ENCODE data around the gene ENDOD1.
"Not testable (repeated sequence)": the region's sequence is repeated elsewhere in the genome, so short reads cannot be mapped to it uniquely, and the experiment has no call there.

Gene ENDOD1

DNA sequence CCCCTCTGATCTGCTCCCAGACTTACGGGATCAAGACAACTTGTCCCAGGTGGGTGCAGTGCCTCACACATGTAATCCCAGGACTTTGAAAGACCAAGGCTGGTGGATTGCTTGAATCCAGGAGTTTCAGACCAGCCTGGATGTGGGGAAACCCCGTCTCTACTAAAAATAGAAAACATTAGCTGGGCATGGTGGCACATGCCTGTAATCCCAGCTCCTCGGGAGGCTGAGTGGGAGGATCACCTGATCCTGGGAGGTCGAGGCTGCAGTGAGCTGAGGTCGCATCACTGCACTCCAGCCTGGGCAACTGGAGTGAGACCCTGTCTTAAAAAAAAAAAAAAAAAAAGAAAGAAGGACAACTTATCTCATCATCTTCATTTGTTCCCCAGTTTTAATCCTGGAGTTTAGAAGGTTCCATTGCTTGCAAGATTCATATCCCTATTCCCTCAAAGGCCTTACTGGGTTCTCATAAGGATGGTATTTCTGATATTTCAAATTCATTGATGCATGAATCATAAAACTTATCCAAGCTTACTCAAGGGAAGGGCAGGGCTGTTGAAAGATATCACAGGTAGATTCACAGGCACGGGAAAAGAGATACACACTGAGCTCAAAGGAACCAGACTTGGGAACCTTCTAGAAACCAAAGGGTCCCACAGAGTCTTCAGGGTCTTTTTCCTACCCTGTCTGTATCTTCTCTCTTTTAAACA, 14.6 kb downstream of the ENDOD1 start:
- DNase-seq, result no peak

DNA sequence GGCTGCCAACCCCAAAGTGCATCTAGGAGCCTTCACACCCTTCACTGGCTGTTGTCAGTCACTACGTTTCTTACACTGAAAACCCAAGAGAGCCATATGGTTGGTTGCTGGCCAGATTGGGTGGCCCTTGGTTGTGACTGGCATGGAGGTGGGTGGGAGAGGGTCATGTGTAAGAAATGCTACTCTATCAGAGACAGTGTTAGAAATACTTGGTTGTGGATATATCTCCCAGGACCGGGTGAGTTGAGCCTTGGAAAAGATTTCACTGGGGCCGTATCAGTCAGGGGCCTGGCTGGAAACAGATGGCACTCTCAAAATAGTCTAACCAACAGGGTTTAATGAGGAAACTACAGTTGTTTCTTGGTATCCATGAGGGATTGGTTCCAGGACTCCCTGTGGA, 15.2 kb downstream of the ENDOD1 start:
- peak; percentile 21 for DNase-seq

DNA sequence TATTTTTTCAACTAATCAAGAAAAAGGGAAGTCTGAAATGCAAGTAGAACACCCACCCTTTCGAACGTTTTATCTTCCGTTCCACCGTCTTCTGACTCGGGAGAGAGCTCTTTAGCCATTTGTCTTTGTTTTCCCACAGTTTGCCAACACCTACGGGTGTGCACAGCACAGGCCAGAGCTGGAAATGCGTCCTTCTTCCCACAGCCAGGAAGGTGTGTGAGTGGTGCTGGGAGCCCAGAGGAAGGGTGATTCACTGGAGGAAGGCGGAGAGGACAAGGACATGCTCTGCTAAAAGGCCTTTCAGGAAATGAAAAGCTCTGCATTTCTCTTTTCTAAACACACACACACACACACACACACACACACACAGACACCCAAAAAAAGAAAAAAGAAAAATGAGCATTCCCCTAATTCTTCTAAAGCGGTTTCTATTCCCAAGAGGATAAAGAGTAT, 18.5 kb downstream of the ENDOD1 start:
- DNase-seq, result peak; percentile 41

DNA sequence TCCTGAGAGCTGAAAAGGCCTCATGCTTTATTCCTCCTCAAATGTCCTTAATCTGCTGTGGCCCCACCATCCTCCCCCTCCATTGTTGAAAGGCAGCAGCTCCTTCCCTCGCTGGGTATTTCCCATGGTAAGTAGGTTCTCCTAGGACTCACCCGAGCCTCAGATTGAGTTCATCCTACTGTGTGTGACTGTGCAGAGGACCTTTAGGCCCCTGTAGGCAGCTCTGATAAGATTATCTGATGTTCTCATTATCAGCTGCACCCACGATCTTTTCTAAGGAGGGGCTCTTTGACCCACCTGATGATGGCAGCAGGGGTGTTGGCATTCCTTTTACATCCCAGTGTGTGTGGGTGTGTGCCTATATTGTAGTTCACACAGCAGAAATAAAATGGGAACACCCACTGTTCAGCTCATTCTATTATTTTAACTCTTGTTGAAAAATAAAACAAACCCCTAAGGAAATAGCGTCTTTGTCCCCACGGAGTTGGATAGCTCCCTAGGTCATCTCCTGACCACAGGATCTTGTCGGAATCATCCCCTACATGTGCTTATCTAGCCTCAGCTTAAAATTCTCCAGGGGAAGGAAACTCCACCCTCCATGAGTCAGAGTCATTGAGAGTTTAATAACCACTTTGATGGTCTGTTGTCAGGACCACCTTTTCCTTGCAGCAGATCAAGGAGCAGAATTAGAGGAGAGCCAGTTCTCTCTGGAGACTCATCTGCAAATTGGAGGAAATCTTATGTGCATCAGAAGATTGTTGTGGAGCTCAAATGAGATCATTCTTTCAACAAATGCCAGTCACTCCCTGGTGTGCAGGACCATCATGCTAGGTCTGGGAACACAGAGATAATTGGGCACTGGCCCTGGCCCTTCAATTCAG, 19.3 kb downstream of the ENDOD1 start:
- no peak for DNase-seq

DNA sequence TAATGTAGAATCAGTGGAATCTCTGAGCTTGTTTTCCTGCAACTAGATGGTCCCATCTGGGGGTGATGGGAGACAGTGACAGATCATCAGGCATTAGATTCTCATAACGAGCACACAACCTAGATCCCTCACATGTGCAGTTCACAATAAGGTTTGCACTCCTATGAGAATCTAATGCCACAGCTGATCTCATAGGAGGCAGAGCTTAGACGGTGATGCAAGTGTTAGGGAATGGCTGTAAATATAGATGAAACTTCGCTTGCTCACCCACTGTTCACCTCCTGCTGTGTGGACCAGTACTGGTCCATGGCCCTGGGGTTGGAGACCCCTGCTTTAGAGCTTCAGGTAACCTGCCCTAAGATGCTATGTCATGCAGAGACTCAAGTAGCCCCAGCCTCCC, 21.8 kb downstream of the ENDOD1 start:
- DNase-seq, result not testable (repeated sequence)

DNA sequence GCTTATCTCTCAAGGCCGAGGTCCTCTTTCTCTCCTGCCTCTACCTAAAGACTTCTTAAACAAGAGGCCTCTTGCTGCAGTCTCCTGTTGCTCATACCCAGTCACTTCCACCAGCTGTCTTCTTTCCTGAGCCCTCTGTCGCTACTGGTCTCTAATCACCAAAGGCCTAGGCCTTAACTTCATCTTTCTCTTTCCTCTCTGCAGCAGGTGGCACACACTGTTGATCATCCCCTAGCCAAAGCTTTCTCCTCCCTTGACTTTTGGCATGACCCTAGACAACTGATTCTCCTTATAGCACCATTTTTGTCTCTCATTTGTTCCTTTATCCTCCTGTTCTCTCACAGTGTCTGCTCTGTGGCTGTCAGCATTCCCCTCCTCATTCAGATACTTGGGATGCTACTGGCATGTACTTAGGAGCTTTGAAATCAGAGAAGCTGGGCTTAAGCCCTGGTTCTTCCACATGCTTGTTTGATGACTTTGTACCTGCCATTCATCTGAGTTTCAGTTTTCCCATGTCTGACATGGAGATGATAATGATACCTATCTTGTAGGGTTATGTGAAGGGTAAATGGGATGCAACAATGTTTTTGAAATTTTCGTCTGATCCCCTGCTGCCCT, 22.4 kb downstream of the ENDOD1 start:
- DNase-seq, result no peak

DNA sequence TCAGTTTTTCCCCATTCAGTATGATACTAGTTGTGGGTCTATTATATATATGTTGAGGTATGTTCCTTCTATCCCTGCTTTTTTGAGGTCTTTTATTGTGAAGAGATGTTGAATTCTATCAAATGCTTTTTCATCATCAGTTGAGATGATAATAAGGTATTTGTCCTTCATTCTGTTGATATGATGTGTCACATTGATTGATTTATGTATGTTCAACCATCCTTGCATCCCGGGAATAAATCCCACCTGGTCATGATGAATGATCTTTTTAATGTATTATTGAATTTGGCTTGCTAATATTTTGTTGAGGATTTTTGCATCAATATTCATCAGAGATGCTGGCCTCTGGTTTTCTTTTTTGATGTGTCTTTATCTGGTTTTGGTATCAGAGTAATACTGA, 26.0 kb downstream of the ENDOD1 start:
- DNase-seq, result no peak

DNA sequence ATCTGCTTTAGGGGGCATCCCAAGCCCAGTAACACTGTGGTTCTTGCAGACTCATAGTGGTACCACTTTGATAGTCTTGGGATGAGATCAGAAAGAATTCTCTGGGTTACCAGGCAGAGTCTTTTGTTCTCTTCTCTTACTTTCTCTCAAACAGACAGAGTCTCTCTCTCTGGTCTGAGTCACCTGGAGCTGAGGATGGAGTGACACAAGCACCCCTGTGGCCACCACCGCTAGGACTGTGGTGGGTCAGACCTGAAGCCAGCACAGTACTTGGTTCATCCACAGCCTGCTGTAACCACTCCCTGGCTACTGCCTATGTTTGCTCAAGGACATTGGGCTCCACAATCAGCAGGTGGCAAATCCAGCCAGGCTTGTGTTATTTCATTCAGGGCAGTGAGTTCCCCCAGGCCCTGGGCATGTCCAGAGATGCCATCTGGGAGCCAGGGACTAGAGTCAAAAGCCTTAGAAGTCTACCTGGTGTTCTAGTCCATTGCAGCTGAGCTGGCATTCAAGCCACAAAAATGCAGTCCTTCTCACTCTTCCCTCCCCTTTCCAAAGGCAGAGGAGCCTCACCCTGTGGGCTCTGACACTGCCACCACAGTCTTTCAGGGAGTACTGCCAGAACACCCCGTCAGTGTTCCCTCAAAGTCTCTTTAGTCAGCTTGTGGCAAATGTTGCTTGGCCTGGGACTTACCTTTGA, 29.9 kb downstream of the ENDOD1 start:
- no peak for DNase-seq

DNA sequence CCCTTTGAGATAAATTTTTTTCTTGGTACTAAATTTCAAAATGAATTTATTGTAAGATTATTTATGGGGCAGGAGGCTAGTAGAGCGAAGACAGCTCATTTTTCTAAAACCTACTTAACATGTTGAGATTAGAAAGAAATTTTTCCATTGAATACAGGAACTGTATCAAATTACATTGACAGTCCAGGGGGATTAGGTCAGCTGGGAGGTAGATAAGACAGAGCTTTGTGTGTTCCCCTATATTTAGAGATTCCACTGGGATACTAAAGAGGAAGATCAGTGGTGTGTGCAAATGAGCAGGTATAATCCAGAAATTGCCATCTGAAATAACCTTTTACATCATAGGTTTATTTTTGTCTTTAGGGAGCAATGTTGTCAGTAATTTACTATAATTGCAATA, 32.1 kb downstream of the ENDOD1 start:
- no peak for DNase-seq

DNA sequence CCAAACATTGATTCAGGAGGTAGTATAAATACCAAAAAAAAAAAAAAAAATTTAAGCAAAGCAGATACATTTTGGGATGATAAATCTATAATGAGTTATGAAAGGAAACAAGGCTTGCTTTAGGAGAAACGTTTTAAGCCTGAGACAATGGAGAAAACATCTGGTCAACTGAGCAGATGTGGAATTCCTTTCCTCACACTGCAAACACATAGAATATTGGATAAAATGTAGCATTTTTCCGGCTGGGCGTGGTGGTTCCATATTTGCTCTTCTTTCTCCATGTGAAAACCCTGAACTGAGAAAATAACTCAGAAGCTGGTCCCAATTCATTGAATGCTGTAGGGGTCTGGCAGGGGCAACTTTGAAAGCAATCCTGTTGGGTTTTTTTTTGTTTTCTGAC, 33.9 kb downstream of the ENDOD1 start:
- no peak for DNase-seq

DNA sequence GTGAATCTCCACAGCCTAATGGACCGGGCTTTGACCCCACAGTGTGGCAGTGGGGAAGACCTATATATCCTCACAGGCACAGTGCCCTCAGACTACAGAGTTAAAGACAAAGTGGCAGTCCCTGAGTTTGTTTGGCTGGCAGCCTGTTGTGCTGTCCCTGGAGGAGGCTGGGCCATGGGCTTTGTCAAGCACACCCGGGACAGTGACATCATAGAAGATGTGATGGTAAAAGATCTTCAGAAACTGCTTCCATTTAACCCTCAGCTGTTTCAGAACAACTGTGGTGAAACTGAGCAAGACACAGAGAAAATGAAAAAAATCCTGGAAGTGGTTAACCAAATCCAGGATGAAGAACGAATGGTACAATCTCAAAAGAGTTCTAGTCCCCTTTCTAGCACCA, 39.0 kb downstream of the ENDOD1 start:
- no peak for DNase-seq

DNA sequence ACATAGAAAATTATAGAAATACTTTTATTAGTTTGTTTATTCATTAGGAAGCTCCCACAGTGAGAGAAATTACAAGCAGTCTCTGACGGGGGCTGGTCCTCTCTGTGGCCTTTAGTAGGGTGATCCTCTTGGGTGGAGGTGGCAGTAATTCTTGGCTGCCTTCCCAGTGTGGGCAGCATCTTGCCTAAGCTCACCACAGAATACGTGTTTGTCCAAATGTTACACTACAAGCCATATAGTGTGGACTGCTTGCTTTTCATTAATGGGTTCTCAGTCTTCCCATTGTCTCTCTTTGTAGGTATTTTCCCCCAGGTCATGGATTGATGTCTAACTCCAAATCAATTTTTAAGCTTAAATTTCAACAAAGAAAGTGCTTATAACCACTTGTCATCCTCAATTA, 43.3 kb downstream of the ENDOD1 start:
- no peak for DNase-seq

DNA sequence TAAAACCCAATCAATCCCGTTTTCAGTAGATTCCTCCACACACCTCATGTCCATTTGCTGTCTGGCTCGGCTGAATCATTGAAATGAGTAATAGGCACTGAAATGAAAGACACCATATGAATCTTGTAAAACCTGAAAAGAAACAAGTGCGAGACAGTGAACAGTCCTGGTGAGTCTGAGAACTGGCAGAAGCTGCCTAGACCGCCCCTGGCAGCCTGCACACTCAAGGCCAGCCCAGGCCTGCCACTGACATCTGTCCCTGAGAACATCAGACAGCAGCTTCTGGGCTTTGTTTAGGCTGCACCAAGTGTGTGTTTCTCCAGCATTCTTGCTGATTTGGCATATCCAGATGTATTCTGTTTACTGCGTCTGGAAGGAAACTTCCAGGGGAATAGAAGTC, 44.8 kb downstream of the ENDOD1 start:
- no peak for DNase-seq

DNA sequence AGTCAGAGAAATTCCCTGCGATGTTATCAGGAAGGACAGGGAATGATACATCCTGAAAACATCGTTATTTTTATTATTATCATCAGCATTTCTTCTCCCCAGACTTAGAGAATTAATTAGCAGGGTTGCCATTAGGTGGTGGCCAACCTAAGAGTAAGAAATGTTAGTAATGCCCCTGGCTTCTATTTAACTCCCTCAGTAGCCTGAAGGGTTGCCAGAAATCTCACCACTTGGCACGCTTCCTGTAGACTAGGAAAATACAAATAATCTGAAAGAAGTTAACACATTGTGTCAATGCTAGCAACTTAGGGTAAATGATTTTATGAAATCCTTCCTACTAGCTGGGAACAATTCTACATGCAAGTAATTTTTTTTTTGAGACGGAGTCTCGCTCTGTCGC, 45.5 kb downstream of the ENDOD1 start:
- DNase-seq, result no peak

DNA sequence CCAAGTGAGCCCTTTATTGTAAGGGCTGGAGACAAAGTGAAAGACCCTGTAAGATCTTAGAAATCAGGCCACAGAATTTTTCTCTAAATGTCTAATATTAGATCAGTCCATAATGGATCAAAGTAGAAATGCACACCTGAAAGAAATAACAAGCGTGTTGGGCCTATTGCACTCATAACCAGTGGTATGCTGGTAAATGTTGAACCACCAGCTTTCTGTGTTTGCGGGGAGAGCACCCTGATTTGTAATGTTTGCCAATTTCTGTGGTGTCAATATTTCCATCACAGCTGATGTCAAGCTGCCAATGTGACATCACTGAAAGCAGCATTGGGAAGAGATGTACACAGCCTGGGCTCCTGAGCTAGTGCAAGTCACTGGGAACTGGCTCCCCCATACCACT, 46.2 kb downstream of the ENDOD1 start:
- DNase-seq, result no peak

DNA sequence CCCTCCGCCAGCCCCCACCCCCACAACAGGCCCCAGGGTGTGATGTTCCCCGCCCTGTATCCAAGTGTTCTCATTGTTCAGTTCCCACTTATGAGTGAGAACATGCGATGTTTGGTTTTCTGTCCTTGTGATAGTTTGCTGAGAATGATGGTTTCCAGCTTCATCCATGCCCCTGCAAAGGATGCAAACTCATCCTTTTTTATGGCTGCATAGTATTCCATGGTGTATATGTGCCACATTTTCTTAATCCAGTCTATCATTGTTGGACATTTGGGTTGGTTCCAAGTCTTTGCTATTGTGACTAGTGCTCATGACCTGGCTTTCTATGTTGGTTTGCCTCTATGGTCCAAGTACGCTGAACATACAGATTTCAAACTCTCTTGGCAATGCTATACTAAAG, 47.1 kb downstream of the ENDOD1 start:
- not testable (repeated sequence) for DNase-seq

DNA sequence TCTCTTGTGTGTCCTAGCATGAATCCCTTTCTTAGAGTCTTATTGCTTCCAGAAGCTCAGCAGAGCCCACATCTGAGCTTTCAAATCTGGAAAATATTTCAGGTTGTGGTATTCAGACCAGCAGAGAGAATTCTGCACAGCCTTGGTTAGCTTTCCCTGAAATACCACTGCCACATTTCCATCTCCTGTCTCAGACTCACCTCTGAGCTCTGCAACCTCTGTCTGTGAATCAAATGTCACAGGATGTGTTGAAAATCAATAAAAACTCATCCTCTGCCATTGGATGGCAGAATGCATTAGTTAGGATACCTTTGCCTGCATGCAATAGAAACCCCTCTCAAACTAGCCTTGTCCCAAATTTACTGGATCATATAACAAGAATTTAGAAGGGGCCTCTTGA, 47.7 kb downstream of the ENDOD1 start:
- no peak for DNase-seq

DNA sequence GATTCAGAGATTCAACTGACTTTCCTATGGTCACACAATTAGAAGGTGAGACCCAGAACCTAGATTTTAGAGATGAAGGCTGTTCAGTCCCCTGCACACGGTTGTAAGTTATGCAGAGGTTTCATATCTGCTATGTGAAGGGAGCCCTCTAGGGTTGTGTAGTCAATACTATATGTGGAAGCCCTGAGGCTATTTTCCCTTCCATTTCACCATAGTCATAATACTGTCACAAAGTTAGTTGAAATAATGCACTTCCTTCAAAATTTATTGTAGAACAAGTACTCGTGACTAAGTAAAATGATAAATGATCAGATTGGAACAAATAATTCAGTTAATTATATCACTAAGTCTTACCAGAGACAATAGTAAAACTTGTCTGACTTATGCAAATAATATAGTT, 48.8 kb downstream of the ENDOD1 start:
- no peak for DNase-seq

DNA sequence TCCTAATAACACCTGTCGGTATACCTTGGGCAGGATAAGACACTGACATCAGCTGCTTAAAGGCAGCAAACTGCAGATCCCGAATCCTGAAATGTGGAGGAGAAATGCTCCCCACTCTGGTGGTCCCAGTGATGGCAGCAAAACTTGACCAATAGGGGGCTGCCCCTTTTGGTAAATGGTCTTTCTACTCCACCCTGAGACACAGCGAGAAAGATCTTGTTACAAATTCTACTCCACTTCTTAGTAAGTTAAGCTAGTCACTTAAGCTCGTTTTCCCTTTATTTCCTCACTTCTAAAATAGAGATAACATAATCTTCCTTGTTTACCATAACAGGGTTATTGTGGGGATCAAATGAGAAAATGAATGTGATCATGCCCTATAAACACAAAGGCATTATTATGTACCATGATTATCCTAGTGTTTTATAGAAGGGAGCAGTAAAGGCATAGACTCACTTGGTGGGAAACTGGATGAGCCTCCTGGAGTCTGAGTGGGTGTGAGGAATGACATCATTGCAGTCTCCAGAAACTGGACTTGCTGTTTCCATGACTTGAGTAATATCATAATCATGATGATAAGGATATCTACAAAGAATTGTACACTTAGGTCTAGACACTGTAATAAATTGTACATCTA, 50.9 kb downstream of the ENDOD1 start:
- DNase-seq, result no peak

DNA sequence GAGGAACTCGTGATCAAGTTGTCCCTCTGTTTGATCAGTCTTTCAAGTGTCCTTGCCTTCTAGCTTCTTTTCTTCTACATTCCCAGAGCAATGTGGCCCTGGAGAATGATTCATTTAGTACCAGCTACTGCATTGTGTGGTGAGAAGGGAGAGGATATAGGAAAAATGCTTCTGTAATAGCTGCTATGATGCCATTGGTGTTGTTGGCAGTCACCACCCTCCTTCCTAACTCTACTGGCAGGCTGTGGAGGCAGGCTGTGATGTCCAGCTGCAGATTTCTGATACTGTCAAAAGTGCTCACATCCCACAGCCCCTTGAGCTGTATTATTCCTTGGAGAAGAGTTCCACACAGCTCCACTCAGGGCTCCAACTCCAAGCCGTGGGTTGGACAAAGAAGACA, 52.8 kb downstream of the ENDOD1 start:
- DNase-seq, result no peak

DNA sequence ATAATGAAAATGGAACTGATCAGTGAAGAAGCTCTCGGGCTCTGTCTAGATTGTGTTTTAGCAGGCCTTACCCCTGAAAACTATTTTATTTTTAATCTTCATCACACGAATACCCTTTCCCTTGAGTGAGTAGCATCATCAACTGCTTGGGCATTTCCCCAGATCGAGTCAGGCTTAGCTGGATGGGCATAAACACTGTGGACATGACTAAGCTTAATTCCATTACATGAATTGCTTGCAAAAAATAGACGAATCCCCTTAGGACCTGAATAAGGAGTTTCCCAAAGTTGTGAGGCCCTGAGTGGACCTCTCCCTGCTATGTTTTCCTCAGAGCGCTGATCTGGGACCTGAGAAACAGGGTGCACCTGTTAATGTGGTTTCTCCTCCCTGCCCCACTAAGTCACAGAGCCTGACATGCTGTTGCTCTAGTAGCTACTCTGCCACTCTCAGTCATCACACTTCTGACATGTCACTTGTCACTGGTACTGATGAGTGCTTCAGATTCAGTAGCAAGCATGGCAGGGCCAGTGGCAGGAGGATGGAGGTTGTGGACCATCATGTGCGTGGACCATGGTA, 53.5 kb downstream of the ENDOD1 start:
- no peak for DNase-seq
